ENCODE data around the gene IRF2BP2.

DNA sequence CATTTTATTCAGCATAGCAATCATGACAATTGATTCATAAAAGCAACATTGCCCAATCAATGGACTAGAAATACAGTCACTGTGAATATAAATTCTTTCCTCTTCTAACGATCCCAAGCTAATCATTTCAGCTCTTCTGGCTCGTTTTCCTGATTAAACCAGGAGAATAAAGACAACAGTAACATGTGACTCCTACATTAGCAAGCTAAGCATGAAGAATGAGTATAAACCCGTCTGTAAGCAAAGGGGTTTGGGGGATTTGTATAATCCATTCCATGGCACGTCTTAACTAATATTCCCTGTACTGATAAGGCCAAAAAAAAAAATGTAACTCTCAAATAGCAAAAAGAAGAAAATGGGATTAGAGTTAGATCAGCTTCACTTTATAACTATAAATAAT, 21.6 kb downstream of the IRF2BP2 start:
- TF ChIP-seq, protein P1, sequence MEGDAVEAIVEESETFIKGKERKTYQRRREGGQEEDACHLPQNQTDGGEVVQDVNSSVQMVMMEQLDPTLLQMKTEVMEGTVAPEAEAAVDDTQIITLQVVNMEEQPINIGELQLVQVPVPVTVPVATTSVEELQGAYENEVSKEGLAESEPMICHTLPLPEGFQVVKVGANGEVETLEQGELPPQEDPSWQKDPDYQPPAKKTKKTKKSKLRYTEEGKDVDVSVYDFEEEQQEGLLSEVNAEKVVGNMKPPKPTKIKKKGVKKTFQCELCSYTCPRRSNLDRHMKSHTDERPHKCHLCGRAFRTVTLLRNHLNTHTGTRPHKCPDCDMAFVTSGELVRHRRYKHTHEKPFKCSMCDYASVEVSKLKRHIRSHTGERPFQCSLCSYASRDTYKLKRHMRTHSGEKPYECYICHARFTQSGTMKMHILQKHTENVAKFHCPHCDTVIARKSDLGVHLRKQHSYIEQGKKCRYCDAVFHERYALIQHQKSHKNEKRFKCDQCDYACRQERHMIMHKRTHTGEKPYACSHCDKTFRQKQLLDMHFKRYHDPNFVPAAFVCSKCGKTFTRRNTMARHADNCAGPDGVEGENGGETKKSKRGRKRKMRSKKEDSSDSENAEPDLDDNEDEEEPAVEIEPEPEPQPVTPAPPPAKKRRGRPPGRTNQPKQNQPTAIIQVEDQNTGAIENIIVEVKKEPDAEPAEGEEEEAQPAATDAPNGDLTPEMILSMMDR (IDR thresholded peaks at IDR 0.05; ENCODE audit: poor library complexity), result no peak
- no peak for TF ChIP-seq EZH2phosphoT487 (IDR thresholded peaks at IDR 0.05; ENCODE audit: low read depth, severe bottlenecking, unreplicated experiment)
- no peak for TF ChIP-seq EZH2 (IDR thresholded peaks at IDR 0.05; ENCODE audit: borderline replicate concordance)
